ENCODE data around the gene MANF. TPM values are rescaled to one million over a fixed set of nuclear protein-coding genes. Genes with fewer than 3 reads are reported as not detected.

Gene MANF
- total RNA-seq, 1 experiment from 2014 or later: 58.8 TPM

- DNase-seq (ENCODE audit: low spot score): no peak
These were observed 5.4 kb downstream of the MANF start for GRCh38 chr3:51390246-51391074.

GRCh38 chr3:51391075-51391565 is 6.0 kb downstream of the MANF start, which contains the start of gene RBM15B:
TSS of gene RBM15B (plus strand) at chr3:51391285. CDS start at chr3:51391400, 115 bp downstream.
- peak; percentile 92 for DNase-seq (ENCODE audit: low spot score)

GRCh38 chr3:51391566-51392354 is 6.7 kb downstream of the MANF start:
- peak; percentile 19 for DNase-seq (ENCODE audit: low spot score)

GRCh38 chr3:51392355-51393133 is 7.5 kb downstream of the MANF start:
- no peak for DNase-seq (ENCODE audit: low spot score)

- DNase-seq (ENCODE audit: low spot score): no peak
These were observed 8.0 kb downstream of the MANF start for GRCh38 chr3:51393134-51393495.

- no peak for DNase-seq (ENCODE audit: low spot score)
These were observed 8.5 kb downstream of the MANF start for GRCh38 chr3:51393564-51393963.

- DNase-seq (ENCODE audit: low spot score): no peak
These were observed 9.4 kb downstream of the MANF start for GRCh38 chr3:51394541-51394940.

GRCh38 chr3:51395493-51396213 is 10.6 kb downstream of the MANF start:
- no peak for DNase-seq (ENCODE audit: low spot score)

GRCh38 chr3:51396401-51396800 is 11.3 kb downstream of the MANF start:
- no peak for DNase-seq (ENCODE audit: low spot score)

- DNase-seq (ENCODE audit: low spot score): no peak
These were observed 12.3 kb downstream of the MANF start for GRCh38 chr3:51397392-51397791.

- DNase-seq (ENCODE audit: low spot score): no peak
These were observed 13.7 kb downstream of the MANF start for GRCh38 chr3:51398595-51399310.

- DNase-seq (ENCODE audit: low spot score): no peak
These were observed 15.1 kb downstream of the MANF start for GRCh38 chr3:51400166-51400565.

- DNase-seq (ENCODE audit: low spot score): no peak
These were observed 16.6 kb downstream of the MANF start for GRCh38 chr3:51401735-51402134.

- DNase-seq (ENCODE audit: low spot score): no peak
These were observed 18.6 kb downstream of the MANF start for GRCh38 chr3:51403675-51404074.

GRCh38 chr3:51408021-51408420 is 22.9 kb downstream of the MANF start:
- DNase-seq (ENCODE audit: low spot score): no peak

- no peak for DNase-seq (ENCODE audit: low spot score)
These were observed 23.7 kb downstream of the MANF start for GRCh38 chr3:51408813-51409212.

GRCh38 chr3:51422211-51422610 is 37.1 kb downstream of the MANF start:
- no peak for DNase-seq (ENCODE audit: low spot score)

- no peak for DNase-seq (ENCODE audit: low spot score)
These were observed 41.8 kb downstream of the MANF start for GRCh38 chr3:51426921-51427320.

GRCh38 chr3:51429138-51429537 is 44.0 kb downstream of the MANF start:
- no peak for DNase-seq (ENCODE audit: low spot score)

GRCh38 chr3:51434110-51434509 is 49.0 kb downstream of the MANF start:
- no peak for DNase-seq (ENCODE audit: low spot score)

All from HT-29 (cell line).